HG03442 (cell line): ENCODE measurements around the gene DRAP1.
"Not testable (repeated sequence)": the region's sequence is repeated elsewhere in the genome, so short reads cannot be mapped to it uniquely, and the experiment has no call there.

Experiments
- ATAC-seq: cut with Tn5 transposase; IDR thresholded peaks from one replicate; pipeline ENCODE4 v1.9.1; 2021; ENCODE audit warnings: mild to moderate bottlenecking, moderate library complexity; ENCODE audit not compliant: unreplicated experiment

DRAP1 gene

DNA sequence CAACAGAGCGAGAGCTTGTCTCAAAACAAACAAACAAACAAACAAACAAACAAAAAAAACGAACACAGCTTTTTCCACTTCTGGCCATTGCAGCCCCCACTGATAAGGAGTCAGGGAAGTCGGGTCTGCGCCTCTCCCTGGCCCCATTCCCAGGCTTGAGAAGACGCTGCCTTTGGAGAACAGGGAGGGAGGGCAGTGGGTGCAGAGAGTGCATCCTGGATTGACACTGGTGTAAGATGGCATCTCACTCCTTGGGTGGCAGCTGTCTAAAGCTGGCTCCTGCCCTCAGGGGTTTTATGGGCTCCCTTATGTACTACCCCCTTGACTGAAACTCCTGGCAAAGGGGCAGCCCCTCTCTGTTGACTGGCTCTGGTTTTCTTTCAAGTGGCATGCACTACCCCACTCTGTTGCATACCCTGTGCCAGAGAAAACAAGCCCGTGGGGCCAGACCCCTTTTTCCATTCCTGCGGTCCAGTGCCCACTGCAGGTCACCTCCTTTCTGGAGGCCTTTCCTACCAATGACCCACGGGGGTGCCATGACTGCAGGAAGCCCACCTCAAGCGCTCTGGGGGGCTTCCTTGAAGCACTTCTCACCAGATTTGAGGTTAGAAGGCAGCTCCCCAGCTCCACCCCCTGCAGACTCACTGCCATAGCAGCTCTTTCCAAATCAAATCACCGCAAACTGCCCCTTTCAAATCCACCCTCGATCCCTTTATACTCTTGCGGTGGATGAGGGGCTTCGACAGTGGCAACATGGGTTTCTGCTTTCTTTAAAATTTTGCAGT lies 12.7 kb downstream of the DRAP1 start:
- ATAC-seq, result no peak

DNA sequence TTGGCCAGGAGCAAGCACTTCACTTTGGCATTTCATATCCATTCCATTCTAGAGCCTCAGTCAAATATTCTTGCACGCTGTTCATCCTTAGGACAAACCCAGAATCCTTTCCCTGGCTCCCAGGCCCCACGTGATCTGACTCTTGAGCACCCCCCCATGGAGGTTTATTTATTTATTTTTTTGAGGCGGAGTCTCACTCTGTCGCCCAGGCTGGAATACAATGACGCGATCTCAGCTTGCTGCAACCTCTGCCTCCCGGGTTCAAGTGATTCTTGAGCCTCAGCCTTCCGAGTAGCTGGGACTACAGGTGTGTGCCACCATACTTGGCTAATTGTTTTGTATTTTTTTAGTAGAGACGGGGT lies 13.3 kb downstream of the DRAP1 start:
- no peak for ATAC-seq

- ATAC-seq, result no peak
Measured at GRCh38 chr11:65934014-65934413, 14.8 kb downstream of the DRAP1 start.

DNA sequence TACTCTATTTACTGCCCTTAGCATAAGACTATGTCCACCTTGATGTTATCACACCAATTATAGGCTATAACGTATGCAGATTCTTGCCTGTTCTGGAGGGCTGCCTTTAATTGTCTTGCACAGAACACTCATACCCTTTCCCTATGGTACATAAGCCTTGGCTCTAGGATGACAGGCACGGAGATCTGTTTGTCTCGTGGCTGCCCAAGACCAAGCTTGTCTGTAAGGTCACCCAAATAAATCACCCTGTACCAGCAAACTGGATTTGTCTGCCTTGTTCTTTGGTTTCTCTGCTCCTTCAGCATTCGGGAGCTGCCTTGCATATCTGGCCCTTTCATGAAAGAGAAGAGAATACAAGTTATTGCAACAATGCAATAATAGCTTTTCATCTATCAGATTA lies 18.5 kb downstream of the DRAP1 start:
- no peak for ATAC-seq

DNA sequence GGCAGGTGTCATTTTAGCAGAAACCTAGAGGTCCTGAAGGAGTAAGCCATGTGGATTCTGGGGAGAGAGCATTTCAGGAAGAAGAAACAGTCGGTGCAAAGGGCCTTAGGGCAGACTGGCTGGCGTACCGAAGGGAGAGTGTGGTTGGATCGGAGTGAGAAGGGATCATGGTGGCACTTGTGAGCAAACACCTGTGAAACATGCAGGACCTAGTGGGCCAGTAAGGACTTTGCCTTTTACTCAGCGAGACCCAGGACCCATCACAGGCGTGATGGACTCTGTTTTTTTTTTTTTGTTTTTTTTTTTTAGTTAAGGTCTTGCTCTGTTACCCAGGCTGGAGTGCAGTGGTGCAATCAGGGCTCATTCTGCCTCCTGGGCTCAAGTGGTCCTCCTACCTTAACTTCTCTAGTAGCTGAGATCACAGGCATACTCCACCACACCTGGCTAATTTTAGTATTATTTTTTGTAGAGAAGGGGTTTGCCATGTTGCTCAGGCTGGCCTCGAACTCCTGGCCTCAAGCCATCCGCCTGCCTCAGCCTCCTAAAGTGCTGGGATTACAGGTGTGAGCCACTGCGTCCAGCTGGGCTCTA lies 22.6 kb downstream of the DRAP1 start:
- ATAC-seq, result no peak

DNA sequence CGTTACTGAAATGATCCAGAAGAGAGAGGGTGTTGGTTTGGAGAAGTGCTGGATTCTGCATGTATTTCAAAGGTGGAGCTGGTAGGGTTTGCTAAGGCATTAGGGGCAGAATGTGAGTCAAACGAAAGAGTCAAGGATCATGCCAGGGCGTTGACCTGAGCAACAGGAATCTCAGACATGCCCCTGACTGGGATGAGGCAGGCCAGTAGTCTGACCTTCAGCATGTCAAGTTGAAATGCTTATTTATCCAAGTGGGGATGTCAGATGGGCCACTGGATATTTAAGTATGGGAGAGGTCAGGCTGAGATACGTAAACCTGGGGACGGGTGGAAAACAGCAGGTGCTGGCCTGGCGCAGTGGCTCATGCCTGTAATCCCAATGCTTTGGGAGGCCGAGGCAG lies 23.3 kb downstream of the DRAP1 start:
- ATAC-seq, result no peak

- ATAC-seq, result no peak
Measured at GRCh38 chr11:65944191-65944590, 25.0 kb downstream of the DRAP1 start.

DNA sequence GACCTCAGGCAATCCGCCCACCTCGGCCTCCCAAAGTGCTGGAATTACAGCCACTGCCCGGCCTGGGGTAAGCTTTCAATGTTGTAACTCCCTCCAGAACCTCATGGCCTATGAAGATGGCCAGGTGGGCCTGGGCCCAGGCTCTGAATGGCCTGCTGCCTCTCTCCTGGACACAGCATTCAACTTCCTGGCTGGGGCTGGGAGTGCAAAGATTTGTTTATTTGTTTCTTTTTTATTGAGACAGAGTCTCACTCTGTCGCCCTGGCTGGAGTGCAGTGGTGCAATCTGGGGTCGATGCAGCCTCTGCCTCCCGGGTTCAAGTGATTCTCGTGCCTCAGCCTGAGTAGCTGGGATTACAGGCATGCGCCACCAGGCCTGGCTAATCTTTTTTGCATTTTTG lies 25.5 kb downstream of the DRAP1 start:
- no peak for ATAC-seq

DNA sequence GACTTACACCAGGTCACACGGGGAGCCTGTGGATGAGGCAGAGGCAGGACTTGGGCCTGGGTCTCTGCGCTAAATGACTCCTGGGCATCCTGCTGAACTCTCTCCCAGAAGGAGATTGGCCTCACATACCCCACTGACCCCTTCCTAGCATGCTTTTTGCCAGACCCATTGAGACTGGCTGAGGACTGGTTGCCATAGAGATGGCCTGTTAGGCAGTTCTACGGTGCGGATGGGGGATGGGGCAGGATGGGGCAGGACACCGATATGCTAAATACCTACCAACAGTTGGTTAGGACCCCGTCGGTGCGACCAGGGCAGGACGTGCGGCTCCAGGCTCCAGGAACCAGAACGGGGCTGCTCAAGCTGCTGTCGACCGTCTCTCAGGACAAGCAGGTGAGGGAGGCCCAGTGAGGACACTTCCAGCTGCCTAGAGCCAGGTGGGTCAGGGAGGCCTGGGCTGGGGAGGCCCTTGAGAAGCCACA lies 26.2 kb downstream of the DRAP1 start, which contains the start of gene TSGA10IP:
Gene TSGA10IP (plus strand): TSS at position 51 of the 482 bp plus-strand sequence. CDS start 196 bp downstream, at position 247.
- no peak for ATAC-seq

DNA sequence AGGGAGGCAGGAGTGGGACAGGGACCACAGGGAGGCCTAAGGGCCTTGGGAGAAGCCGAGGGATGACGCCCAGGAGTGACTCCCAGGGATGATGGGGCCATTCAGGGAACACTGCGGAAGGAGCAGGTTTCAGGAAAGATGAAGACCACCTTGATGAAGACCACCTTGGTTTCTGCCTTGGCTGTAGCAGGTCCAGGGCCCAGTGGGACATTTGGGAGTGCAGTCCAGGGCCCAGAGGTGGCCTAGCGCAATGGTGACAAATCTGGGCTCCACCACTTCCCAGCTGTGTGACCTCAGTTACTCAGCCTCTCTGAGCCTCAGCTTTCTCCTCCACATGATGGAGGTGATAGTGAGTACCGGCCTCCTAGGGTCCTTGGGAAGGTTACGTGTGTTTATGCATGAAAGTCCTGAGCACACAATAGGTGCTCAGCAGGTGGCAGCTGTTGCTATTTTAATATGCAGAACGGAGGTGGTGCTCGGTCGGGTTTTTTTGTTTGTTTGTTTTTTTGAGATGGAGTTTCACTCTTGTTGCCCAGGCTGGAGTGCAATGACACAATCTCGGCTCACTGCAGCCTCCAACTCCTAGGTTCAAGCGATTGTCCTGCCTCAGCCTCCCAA lies 26.8 kb downstream of the DRAP1 start:
- ATAC-seq, result no peak

GRCh38 chr11:65946655-65947054 lies 27.4 kb downstream of the DRAP1 start:
- no peak for ATAC-seq

DNA sequence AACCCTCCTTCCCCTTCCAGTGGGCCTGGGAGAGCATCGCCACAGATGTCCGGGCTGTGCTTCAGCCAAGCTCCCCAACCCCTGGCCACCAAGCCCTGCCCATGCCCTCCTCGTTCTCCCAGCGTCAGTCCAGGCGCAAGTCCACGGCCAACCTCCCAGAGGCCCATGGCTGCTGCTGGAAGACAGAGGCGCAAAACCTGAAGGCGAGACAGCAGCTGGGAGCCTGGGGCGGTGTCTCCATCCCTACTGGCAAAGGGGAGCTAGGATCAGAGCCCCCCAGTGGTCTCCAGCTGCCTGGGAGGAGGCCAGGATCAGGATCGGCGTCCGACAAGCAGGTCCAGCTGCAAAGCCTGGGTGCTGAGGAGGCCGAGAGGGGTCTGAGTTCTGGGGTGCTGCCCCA lies 27.9 kb downstream of the DRAP1 start:
- ATAC-seq, result no peak

- no peak for ATAC-seq
Measured at GRCh38 chr11:65947603-65948125, 28.4 kb downstream of the DRAP1 start.

DNA sequence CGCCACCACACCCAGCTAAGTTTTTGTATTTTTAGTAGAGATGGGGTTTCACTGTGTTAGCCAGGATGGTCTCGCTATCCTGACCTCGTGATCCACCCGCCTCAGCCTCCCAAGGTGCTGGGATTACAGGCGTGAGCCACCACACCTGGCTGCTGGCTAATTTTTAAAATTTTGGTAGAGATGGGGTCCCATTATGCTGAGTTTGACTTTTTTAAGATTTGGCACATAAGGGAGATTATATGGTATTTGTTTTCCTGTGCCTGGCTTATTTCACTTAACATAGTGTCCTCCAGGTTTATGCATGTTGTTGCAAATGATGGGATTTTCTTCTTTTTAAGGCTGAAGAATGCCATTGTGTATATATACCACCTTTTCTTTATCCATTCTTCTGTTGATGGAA lies 31.5 kb downstream of the DRAP1 start:
- ATAC-seq, result not testable (repeated sequence)

- not testable (repeated sequence) for ATAC-seq
Measured at GRCh38 chr11:65951641-65952040, 32.4 kb downstream of the DRAP1 start.

DNA sequence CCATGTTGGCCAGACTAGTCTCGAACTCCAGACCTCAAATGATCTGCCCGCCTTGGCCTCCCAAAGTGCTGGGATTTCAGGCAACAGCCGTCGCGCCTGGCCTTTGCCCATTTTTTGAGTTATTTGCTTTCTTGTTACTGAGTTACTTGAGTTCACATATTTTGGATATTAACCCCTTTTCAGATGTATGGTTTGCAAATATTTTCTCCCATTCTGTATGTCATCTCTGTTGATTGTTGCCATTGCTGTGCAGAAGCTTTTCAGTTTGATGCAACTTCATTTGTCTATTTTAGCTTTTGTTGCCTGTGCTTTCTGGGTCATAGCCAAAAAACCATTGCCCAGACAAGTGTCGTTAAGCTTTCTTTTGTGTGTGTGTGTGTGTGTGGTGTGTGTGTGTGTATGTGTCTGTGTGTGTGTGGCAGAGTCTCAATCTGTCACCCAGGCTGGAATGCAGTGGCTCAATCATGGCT lies 32.9 kb downstream of the DRAP1 start:
- ATAC-seq, result no peak

- ATAC-seq, result no peak
Measured at GRCh38 chr11:65953471-65953870, 34.2 kb downstream of the DRAP1 start.

GRCh38 chr11:65954771-65955170 lies 35.5 kb downstream of the DRAP1 start:
- no peak for ATAC-seq

- ATAC-seq, result no peak
Measured at GRCh38 chr11:65958291-65958690, 39.1 kb downstream of the DRAP1 start.

DNA sequence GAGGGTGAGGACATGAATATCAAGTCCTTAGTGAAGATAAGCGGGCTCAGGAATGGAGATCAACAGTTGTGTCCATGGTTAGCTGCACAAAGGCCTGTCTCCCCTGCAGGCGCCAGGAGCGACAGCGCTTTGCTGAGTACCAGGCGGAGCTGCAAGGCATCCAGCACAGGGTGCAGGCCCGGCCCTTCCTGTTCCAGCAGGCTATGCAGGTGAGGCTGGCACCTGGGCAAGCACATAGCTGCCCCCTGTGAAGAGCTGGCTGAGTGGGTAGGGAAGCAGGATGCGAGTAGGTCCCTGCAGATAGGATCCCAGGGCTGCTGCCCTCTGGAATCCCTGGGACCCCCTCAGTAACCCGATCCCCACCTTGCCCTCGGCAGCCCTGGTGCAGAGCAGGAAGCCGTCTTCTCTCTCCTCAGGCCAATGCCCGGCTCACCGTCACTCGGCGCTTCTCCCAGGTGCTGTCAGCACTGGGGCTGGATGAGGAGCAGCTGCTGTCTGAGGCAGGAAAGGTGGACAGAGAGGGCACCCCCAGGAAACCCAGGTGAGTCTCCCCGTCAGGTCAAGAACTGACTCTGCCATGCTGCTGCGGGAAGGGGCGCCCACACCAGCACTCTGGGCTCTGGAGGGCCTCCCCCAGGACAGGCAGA lies 39.7 kb downstream of the DRAP1 start:
- ATAC-seq, result no peak

GRCh38 chr11:65960824-65961266 lies 41.6 kb downstream of the DRAP1 start:
- ATAC-seq, result no peak
